HG03103 (cell line): Measurements from ENCODE around the gene COL5A1.

ENCODE experiments used
- ATAC-seq: cut with Tn5 transposase; IDR thresholded peaks from one replicate; pipeline ENCODE4 v1.9.1; 2021; ENCODE audit warnings: low read depth; ENCODE audit not compliant: unreplicated experiment

COL5A1 gene

GRCh38 chr9:134722120-134722701 lies 80.6 kb downstream of the COL5A1 start:
- no peak for ATAC-seq

- ATAC-seq = no peak
Measured at GRCh38 chr9:134723037-134723436, 81.4 kb downstream of the COL5A1 start.

GRCh38 chr9:134723491-134724190 lies 82.0 kb downstream of the COL5A1 start:
- ATAC-seq = no peak

GRCh38 chr9:134724202-134724911 lies 82.8 kb downstream of the COL5A1 start:
- ATAC-seq = no peak

GRCh38 chr9:134724912-134725604 lies 83.5 kb downstream of the COL5A1 start:
- ATAC-seq = no peak

GRCh38 chr9:134725605-134725940 lies 84.0 kb downstream of the COL5A1 start:
- ATAC-seq = no peak

- no peak for ATAC-seq
Measured at GRCh38 chr9:134726026-134726721, 84.6 kb downstream of the COL5A1 start.

GRCh38 chr9:134726722-134727034 lies 85.1 kb downstream of the COL5A1 start:
- no peak for ATAC-seq

- no peak for ATAC-seq
Measured at GRCh38 chr9:134728021-134728795, 86.6 kb downstream of the COL5A1 start.

- ATAC-seq = no peak
Measured at GRCh38 chr9:134728801-134729495, 87.3 kb downstream of the COL5A1 start.

- ATAC-seq = no peak
Measured at GRCh38 chr9:134730011-134730760, 88.6 kb downstream of the COL5A1 start.

- ATAC-seq = no peak
Measured at GRCh38 chr9:134730761-134731496, 89.3 kb downstream of the COL5A1 start.

GRCh38 chr9:134731497-134732391 lies 90.1 kb downstream of the COL5A1 start:
- ATAC-seq = no peak

- ATAC-seq = no peak
Measured at GRCh38 chr9:134732392-134733110, 90.9 kb downstream of the COL5A1 start.

- no peak for ATAC-seq
Measured at GRCh38 chr9:134733480-134734232, 92.1 kb downstream of the COL5A1 start.

- ATAC-seq = no peak
Measured at GRCh38 chr9:134734270-134734669, 92.7 kb downstream of the COL5A1 start.
